GM19438 (cell line): ENCODE data around the gene ALLC.
"Not testable (repeated sequence)": the region's sequence is repeated elsewhere in the genome, so short reads cannot be mapped to it uniquely, and the experiment has no call there.

ENCODE experiments used
- ATAC-seq: cut with Tn5 transposase; IDR thresholded peaks from one replicate; pipeline ENCODE4 v1.9.1; 2021; ENCODE audit warnings: low read depth; ENCODE audit not compliant: unreplicated experiment

ALLC gene

DNA sequence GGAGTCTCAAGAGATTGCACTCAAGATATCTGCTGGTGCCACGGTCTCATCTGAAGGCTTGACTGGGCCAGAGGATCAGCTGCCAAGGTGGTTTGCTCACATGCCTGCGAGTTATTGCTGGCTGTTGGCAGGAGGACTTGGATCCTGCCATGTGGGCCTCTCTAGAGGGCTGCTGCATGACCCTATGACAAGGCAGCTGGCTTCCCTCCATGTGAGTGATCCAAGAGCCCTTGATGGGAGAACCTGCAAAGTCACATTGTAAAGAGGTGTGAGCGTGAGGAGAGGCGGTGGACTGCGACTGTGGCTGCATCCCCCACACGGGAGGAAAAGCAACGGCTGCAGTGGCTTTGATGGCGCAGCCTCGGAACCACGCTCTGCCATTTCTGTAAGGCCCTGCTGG lies 4.0 kb upstream of the ALLC start:
- ATAC-seq = no peak

GRCh38 chr2:3654531-3655225 lies 3.3 kb upstream of the ALLC start:
- ATAC-seq = no peak

GRCh38 chr2:3655871-3656761 lies 1.9 kb upstream of the ALLC start:
- no peak for ATAC-seq

DNA sequence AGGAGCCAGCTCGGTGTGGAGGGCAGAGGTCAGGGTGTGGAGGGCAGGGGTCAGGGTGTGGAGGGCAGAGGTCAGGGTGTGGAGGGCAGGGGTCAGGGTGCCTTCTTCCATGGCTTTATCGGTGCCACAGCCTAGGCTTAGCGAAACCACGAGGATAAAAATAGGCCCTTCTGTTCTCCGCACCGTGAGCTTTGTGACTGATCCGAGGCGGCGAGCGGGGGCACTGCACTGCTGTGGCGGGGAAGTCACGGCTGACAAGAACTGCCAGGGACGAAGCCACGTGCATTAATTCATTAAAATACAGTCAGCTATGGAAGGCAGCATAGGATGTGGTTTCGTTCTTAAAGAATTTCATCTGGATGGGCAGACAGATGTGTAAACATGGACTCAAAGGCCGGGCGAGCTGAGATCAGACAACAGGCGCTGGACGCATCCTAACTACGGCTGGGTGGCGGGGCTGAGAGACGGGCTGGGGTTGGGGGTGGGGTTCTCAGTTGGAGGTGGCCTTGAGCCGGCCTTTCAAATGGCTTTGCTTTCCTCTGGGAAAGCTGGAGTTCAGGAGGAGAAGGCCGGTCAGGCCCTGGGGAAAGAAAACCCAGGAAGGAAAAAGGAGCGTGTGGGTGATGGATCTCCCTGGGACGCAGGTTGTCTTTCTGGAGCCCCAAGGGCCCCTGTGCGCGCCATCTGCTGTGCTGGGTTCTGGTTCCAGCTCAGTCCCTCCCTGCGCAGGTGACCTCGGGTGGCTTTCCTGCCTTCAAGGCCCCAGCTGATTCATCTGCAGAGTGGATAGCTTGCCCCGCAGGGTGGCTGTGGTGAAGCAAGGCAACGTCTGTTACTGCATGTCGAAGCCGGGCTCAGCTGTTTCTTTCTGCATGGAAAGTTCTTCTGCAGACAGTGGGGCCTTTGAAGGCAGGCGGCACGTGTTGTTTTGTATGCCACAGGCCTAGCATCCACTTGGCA lies 958 bp upstream of the ALLC start:
- ATAC-seq = no peak

DNA sequence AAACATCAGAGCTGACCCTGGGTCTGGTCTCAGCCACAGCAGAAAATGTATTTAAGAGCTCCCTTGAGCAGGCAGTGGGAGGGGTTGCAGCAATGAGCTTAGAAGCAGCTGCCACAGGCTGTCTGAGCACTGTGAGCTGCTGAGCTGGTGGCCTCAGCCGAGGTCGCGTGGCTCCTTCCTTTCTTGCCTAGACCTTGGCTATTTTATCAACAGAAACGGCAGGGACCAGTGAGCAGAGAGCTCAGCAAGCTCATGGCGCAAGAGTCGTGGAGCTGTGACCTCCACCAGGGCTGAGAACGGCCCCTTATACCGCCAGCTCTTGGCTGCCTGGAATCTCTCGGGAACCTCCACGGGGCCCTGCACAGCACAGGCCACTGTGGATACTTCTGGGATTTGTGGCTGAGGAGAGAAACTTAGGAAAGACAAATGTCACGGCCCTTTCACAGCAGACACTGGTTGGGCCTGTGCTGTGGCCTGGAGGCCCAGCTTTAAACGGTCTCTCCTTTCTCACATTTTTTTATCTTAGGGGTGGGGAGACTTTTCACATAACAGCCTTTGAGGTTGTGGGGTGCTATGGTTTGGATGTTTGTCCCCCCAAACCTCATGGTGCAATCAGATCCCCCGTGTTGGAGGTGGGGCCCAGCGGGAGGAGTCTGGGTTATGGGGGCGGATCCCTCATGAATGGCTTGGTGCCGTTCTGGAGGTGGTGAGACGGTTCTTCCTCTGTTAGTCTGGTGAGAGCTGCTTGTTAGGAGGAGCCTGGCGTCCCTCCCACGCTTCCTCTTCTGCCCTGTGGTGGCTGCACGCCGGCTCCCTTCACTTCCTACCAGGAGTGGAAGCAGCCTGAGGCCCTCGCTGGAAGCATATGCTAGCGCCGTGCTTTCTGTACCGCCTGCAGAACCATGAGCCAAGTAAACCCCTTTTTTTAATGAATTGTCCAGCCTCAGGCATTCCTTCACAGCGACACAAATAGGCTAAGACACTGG lies 1.7 kb downstream of the ALLC start:
- no peak for ATAC-seq

- ATAC-seq = not testable (repeated sequence)
These were observed 2.6 kb downstream of the ALLC start for GRCh38 chr2:3660640-3661039.

DNA sequence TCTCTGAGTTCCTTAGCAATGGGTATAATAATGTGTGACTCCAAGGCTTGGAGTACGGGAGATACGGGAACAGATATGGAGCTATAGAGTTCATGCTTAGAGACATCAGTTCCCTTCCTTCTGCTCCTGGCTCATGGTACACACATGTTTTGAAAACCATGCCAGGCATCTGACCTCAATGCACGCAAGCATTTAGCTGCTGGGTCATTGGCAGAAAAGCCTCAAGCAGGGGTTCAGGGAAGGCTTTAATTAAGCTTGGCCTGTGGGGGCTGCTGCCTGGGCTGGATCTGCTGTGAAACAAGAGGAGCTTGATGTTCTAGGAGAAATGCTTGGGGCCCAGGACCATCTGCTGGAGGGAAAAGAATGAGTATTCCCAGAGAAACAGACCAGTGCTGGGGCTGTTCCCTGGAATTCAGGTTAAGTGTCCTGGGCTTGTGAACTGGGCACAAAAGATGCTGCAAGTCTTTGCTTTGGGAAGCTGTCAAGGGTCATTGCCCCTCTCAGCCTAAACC lies 3.2 kb downstream of the ALLC start:
- ATAC-seq = no peak

DNA sequence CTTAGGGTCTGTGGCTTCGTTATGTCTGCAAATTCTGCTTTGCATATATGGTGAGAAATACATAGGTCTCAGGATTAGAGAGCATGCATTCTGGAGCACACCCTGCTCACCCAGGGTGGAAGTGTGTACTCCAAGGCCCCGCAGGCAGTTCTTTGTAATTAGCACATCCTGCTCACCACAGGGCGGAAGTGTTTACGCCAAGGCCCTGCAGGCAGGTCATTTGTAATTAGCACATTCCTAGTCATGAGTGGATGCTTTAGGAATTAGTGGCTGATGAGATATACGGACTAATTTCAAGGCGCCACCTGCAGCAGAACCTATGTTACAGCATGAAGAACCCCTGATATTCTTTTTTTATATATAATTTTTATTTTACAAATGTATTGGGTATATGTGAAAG lies 4.2 kb downstream of the ALLC start:
- no peak for ATAC-seq

DNA sequence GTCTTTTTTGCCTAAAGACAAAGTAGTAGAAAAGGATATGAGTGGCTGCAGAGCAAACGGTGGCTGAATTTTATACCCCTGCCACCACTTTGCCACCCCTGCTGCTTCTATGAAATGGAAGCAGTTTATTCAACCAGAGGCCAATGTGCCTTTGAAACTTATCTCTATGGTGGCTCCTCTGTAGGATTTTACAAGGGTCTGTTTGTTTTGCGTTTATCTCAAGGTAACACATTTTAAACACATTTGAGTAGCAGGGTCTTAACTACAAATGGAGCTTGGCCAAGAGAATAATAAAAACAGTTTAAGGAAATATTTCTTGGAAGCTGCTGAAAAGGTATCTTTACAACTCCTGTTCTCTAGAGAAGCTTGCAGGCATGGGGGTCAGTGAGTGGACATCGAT lies 6.1 kb downstream of the ALLC start:
- ATAC-seq = no peak

GRCh38 chr2:3664925-3665324 lies 6.9 kb downstream of the ALLC start:
- no peak for ATAC-seq

DNA sequence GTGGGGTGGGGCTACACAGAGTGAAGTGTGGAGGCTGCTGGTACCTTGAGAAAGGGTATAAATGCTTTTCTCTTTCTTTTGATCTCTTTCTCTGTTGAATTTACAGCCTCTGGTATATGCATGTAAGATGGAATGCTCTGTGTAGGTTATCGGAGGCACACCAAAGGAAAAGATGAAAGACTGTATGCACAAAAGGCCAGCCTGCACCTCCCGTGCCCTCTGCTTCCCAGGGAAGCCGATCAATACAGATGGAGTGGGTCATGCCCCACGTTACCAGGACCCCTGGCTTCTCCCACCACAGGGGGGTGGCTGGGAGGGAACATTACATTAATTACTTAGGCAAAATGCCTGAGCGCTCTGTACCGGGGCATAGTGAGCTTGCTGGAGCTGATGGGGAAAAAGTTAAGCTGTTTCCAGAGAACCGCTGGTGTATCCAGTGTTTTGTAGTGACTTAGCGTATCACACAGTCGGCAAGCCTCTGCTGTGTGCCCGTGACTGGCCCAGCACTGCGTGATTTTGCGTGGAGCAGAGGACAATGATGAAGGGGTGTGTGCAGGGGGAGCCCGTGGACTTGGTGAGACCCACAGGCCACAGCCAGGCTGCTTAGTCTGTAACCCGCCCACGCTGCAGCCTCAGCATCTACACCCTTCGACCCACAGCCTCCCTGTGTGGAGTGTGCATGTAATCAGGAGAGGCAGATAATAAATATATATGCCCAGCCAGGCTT lies 8.0 kb downstream of the ALLC start:
- no peak for ATAC-seq

DNA sequence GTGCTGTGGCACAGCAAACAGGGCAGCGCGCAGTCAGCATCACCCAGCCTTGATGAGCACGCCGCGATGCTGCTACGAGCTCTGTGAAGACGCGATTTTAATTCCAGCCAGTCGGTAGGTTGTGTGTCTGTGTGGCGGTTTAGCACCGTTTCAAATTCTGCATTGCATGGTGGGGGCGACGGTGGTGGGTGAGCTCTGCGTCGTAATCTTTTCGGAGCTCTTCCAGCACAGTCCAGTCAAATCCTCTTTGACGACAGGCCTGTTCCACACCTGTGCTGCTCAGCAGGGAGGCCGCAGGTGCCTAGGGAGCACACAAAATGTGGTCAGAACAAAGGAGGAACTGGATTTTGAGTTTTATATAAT lies 8.6 kb downstream of the ALLC start:
- ATAC-seq = no peak

GRCh38 chr2:3667151-3667631 lies 9.2 kb downstream of the ALLC start:
- ATAC-seq = no peak

DNA sequence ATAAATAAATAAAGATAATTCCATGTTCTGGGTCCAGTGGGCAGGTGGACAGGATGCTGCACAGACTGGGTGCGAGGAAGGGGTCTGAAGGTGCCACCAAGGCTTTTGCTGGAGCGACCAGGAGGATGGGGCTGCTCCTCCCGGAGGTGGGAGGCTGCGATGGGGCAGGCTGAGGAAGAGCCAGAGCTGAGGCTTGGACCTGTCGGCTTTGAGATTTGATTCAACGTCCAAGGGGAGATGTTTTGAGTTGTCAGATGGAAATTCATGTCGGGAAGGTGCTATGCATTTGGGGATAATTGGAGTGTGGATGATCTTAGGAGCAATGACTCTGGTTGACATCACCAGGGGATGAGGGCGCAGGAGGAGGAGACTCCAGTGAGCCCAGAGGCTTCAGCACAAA lies 11.7 kb downstream of the ALLC start:
- ATAC-seq = no peak

- ATAC-seq = no peak
These were observed 12.4 kb downstream of the ALLC start for GRCh38 chr2:3670376-3670775.

GRCh38 chr2:3670941-3671340 lies 12.9 kb downstream of the ALLC start:
- no peak for ATAC-seq

DNA sequence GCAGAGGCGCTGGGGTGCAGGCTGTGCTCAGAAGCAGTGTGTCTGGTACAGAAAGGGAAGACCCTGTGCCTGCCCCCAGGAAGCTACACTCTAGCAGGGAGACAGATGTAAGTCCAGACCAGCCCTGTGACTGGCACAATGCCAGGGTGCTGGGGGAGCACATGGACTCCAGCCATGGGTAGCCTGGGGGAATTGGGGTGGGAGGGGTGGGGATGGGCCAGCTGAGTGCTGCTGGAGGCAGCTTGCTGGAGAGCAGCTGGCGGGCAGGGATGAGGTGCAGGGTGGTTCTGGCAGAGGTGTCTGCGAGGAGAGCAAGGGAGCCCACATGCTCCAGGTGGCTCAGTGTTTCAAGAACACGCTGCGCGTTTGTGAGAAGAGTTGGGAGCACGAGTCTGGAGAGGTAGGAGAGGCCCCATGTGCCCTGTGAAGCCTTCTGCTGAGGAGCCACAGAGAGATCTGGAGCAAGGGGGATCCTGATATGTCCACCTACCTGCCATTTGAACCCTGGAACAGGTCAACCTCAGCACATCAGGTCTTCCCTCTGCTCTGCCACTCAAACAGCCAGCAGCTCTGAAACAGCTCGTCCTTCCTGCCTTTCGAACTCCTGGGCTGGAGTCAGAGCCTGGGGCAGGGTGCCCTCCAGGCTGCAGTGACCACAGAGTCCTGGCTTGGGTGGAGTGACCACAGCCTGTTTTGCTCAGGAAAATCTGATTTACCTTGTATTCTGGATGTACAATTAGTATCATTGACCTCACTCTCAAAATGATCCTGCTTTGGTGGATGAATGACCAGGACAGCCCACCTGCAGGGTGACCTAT lies 15.1 kb downstream of the ALLC start:
- ATAC-seq = no peak
